A673 (cell line): ENCODE data around the gene PIP4K2A. TPM values are rescaled to one million over a fixed set of nuclear protein-coding genes. Genes with fewer than 3 reads are reported as not detected.

Experiments used
- BruUV-seq: library from RNA; stranded (reverse); fragments of 400-500 nt; replicated peaks from 2 replicates; lab custom pipeline; 2021; lab: Mats Ljungman, UMichigan
- CTCF ChIA-PET: fragments of 300-600 bp; sonication (Branson Sonifier 250); formaldehyde crosslinking; loops from one replicate; lab custom pipeline; 2022; ENCODE audit warnings: antibody characterized with exemption; lab: Charles Lee
- POLR2A ChIA-PET: fragments of 300-600 bp; sonication (Branson Sonifier 250); formaldehyde crosslinking; loops from one replicate; lab custom pipeline; 2022; ENCODE audit warnings: antibody characterized with exemption; ENCODE audit not compliant: low non-redundant PET; lab: Charles Lee
- DNase-seq: peaks from one replicate; pipeline ENCODE4 v3.0.0-alpha.2; 2015; ENCODE audit warnings: low spot score
- H3K27ac ChIP-seq: fragments of 200-600 bp; sonication (generic); 2 replicates; pipeline ENCODE4 v1.5.1; 2016; ENCODE audit warnings: mixed run types, low read depth, mild to moderate bottlenecking, mixed read lengths, antibody characterized with exemption, low read length; ENCODE audit not compliant: poor library complexity, severe bottlenecking
- H3K27me3 ChIP-seq: fragments of 200-600 bp; sonication (generic); replicated peaks from 2 replicates; pipeline ENCODE4 v1.6.1; 2017; ENCODE audit warnings: mixed run types, low read depth, mild to moderate bottlenecking, mixed read lengths, antibody characterized with exemption, low read length; ENCODE audit not compliant: insufficient read depth, poor library complexity
- H3K36me3 ChIP-seq: fragments of 200-600 bp; sonication (generic); 2 replicates; pipeline ENCODE4 v1.6.1; 2016; ENCODE audit warnings: mixed run types, mild to moderate bottlenecking, mixed read lengths, antibody characterized with exemption, low read length; ENCODE audit not compliant: insufficient read depth, poor library complexity, severe bottlenecking
- H3K4me1 ChIP-seq: fragments of 200-600 bp; sonication (generic); 2 replicates; pipeline ENCODE4 v1.6.1; 2017; ENCODE audit warnings: mixed run types, mild to moderate bottlenecking, mixed read lengths, antibody characterized with exemption, low read length; ENCODE audit not compliant: insufficient read depth, poor library complexity, severe bottlenecking
- H3K4me3 ChIP-seq: fragments of 200-600 bp; sonication (generic); 2 replicates; pipeline ENCODE4 v1.5.1; 2016; ENCODE audit warnings: low read depth, mixed run types, mild to moderate bottlenecking, mixed read lengths, low read length; ENCODE audit not compliant: poor library complexity, severe bottlenecking
- H3K9me3 ChIP-seq: fragments of 200-600 bp; sonication (generic); 2 replicates; pipeline ENCODE4 v1.6.1; 2016; ENCODE audit warnings: mixed run types, low read depth, mild to moderate bottlenecking, mixed read lengths, antibody characterized with exemption, low read length; ENCODE audit not compliant: poor library complexity, severe bottlenecking
- EZH2 ChIP-seq: fragments of 200-600 bp; sonication (generic); IDR thresholded peaks from 2 replicates; pipeline ENCODE4 v1.6.1; 2017; ENCODE audit warnings: borderline replicate concordance, low read depth, mild to moderate bottlenecking, mixed read lengths, antibody characterized with exemption, low read length; ENCODE audit not compliant: poor library complexity, severe bottlenecking
- intact Hi-C: fragments of 100-400 bp; cut with micrococcal nuclease; formaldehyde crosslinking; loops from one replicate; pipeline ENCODE4 v1.10.0; 2022; ENCODE audit not compliant: unreplicated experiment
- total RNA-seq: library from RNA; stranded (reverse); gene quantifications from 2 replicates; pipeline ENCODE4 v1.2.3, GENCODE V29; 2021
- TF ChIP-seq, protein P1 (sequence below): fragments of 300-800, 200-600 bp; sonication (generic); conservative IDR thresholded peaks from 2 replicates; pipeline ENCODE4 v1.5.1; 2017; ENCODE audit warnings: low read depth, mild to moderate bottlenecking, antibody characterized with exemption, low read length, moderate library complexity, mixed read lengths

Gene PIP4K2A
- total RNA-seq, 1 experiment from 2014 or later = 19.8 TPM

DNA sequence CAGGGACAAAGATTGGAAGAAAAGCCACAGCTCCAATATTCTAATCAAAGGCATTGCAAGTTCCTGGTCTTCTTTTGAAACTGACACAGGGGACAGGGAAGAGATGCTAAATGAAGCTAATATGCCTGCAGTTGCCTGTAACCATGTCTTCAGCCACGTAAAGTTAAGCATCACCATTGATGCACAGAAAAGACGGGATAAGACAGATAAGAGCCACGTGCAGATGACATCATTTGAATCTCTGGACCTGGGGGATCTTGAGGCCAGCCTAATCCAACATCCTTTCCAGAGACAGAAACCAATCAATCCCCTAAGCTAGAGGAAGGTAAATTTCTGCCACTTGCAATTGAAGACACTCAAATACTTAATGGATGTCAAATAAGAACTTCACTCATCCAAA lies 93.4 kb downstream of the PIP4K2A start:
- CTCF ChIA-PET = no interaction called here
- no peak for DNase-seq
- intact Hi-C loops = no loop called here
- no peak overlapping the region for H3K4me3 ChIP-seq
- H3K27ac ChIP-seq = no peak overlapping the region
- no peaks in the 10 kb centered on the region for H3K36me3 ChIP-seq
- H3K27me3 ChIP-seq = no peaks in the 10 kb centered on the region
- no peaks in the 10 kb centered on the region for H3K9me3 ChIP-seq
- TF ChIP-seq EZH2 = no peak
- TF ChIP-seq, protein P1, sequence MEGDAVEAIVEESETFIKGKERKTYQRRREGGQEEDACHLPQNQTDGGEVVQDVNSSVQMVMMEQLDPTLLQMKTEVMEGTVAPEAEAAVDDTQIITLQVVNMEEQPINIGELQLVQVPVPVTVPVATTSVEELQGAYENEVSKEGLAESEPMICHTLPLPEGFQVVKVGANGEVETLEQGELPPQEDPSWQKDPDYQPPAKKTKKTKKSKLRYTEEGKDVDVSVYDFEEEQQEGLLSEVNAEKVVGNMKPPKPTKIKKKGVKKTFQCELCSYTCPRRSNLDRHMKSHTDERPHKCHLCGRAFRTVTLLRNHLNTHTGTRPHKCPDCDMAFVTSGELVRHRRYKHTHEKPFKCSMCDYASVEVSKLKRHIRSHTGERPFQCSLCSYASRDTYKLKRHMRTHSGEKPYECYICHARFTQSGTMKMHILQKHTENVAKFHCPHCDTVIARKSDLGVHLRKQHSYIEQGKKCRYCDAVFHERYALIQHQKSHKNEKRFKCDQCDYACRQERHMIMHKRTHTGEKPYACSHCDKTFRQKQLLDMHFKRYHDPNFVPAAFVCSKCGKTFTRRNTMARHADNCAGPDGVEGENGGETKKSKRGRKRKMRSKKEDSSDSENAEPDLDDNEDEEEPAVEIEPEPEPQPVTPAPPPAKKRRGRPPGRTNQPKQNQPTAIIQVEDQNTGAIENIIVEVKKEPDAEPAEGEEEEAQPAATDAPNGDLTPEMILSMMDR = no peak
- POLR2A ChIA-PET = no interaction called here
- BruUV-seq = no TSS peak
- H3K4me1 ChIP-seq = peaks cover 87% of the 10 kb centered on the region

GRCh38 chr10:22620140-22620857 lies 94.1 kb downstream of the PIP4K2A start:
- Histone ChIP-seq H3K9me3 (no peaks in the 10 kb centered on the region), H3K4me1 (peaks cover 86% of the 10 kb centered on the region), H3K27ac (no peak overlapping the region), H3K36me3 (no peaks in the 10 kb centered on the region), H3K27me3 (no peaks in the 10 kb centered on the region), H3K4me3 (no peak overlapping the region)
- intact Hi-C loops = no loop called here
- ChIA-PET CTCF (interaction anchor here (0.8 kb wide), 1 partner anchor 15 kb away, joined by 3 read pairs; no protein-coding TSS in a partner anchor), POLR2A (no interaction called here)
- BruUV-seq = no TSS peak
- TF ChIP-seq, protein P1 = no peak
- no peak for TF ChIP-seq EZH2
- DNase-seq = peak; percentile 86

DNA sequence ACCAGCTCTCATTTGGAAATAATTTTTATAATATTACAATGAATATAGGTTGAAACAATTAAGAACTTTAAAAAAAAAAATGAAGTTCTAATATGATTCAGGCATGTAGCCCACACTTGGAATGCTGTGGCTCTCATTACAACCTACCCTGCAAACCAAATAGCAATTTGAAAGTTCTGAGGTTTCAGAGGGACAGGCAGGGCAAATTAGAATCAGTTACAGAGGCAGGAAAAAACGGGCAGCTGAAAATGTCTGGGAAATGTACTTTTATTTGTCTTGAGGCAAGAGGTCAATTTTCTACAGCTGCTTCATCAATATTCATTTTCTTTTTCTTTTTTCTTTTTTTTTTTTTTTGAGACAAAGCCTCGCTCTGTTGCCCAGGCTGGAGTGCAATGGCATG lies 95.3 kb downstream of the PIP4K2A start:
- ChIA-PET POLR2A (interaction anchor here (0.7 kb wide), 1 partner anchor 18 kb away, joined by 5 read pairs; no protein-coding TSS in a partner anchor), CTCF (no interaction called here)
- H3K27me3 ChIP-seq = no peaks in the 10 kb centered on the region
- intact Hi-C loops = loop anchor here (5.0 kb wide), 1 partner anchor 93 kb away; the partner anchor contains the start of gene PIP4K2A
- BruUV-seq = no TSS peak
- no peaks in the 10 kb centered on the region for H3K9me3 ChIP-seq
- TF ChIP-seq, protein P1 = no peak
- TF ChIP-seq EZH2 = no peak
- no peak overlapping the region for H3K27ac ChIP-seq
- peaks cover 74% of the 10 kb centered on the region for H3K4me1 ChIP-seq
- no peaks in the 10 kb centered on the region for H3K36me3 ChIP-seq
- DNase-seq = no peak
- H3K4me3 ChIP-seq = no peak overlapping the region
